SK-N-SH (cell line): ENCODE measurements around the gene NECTIN1. TPM values are rescaled to one million over a fixed set of nuclear protein-coding genes. Genes with fewer than 3 reads are reported as not detected.
A peak's percentile ranks its signal among the peaks of the same experiment; 100 is the strongest.

ENCODE experiments used
- CTCF ChIA-PET: fragments of 300-600, 350-600 bp; formaldehyde crosslinking; extraction: SDS; loops from one replicate; lab custom pipeline; 2021; lab: Yijun Ruan, JAX
- POLR2A ChIA-PET: fragments of 350-600 bp; sonication (Branson Sonifier 250); formaldehyde crosslinking; extraction: SDS; loops from one replicate; lab custom pipeline; 2020; ENCODE audit warnings: antibody characterized with exemption, inconsistent platforms; lab: Yijun Ruan, JAX
- DNase-seq: peaks from one replicate; pipeline ENCODE4 v3.0.0; 2012
- H2AFZ ChIP-seq: fragments of 200-600 bp; sonication (generic); 2 replicates; pipeline ENCODE4 v1.8.1; 2016; ENCODE audit warnings: antibody characterized with exemption, mild to moderate bottlenecking, low read depth
- H3F3A ChIP-seq: fragments of 200-600 bp; sonication (generic); replicated peaks from 2 replicates; pipeline ENCODE3; 2016; ENCODE audit warnings: antibody characterized with exemption, mild to moderate bottlenecking; ENCODE audit not compliant: insufficient read depth
- H3K27ac ChIP-seq, 2 experiments: fragments of 200-500 bp in 1 of 2; fragments of 200-600 bp in 1 of 2; sonication (Bioruptor generic) in 1 of 2; sonication (generic), shearing (Covaris generic) in 1 of 2; 2 replicates each; pipeline versions ENCODE4 v1.5.1 to v1.6.1; 2014 to 2016; ENCODE audit warnings: low read depth in 2 of 2, inconsistent platforms in 1 of 2, low read length in 1 of 2, mild to moderate bottlenecking in 1 of 2, mixed read lengths in 1 of 2
- H3K27me3 ChIP-seq: fragments of 200-600 bp; sonication (generic), shearing (Covaris generic); 2 replicates; pipeline ENCODE4 v1.6.1; 2016; ENCODE audit warnings: mixed run types; ENCODE audit not compliant: insufficient read depth
- H3K36me3 ChIP-seq, 2 experiments: fragments of 200-500 bp in 1 of 2; fragments of 200-600 bp in 1 of 2; sonication (Bioruptor generic) in 1 of 2; sonication (generic) in 1 of 2; replicated peaks in 1 of 2; 2 replicates each; pipeline versions ENCODE3 to v1.5.1; 2014 to 2016; ENCODE audit warnings: low read length in 1 of 2, mild to moderate bottlenecking in 1 of 2; ENCODE audit not compliant: insufficient read depth in 2 of 2, control insufficient read depth in 1 of 2
- H3K4me1 ChIP-seq, 2 experiments: fragments of 200-500 bp in 1 of 2; fragments of 200-600 bp in 1 of 2; sonication (Bioruptor generic) in 1 of 2; sonication (generic), shearing (Covaris generic) in 1 of 2; 2 replicates each; pipeline versions ENCODE4 v1.5.1 to v1.6.1; 2014 to 2016; ENCODE audit warnings: low read depth in 1 of 2, low read length in 1 of 2, mixed run types in 1 of 2; ENCODE audit not compliant: insufficient read depth in 2 of 2, control insufficient read depth in 1 of 2
- H3K4me2 ChIP-seq: fragments of 200-600 bp; sonication (generic), shearing (Covaris generic); 2 replicates; pipeline ENCODE4 v1.6.1; 2017; ENCODE audit warnings: mixed run types
- H3K4me3 ChIP-seq, 2 experiments: fragments of 200-500 bp in 1 of 2; fragments of 200-600 bp in 1 of 2; sonication (Bioruptor generic) in 1 of 2; sonication (generic), shearing (Covaris generic) in 1 of 2; 2 replicates each; pipeline versions ENCODE4 v1.5.1 to v1.8.1; 2014 to 2016; ENCODE audit warnings: low read depth in 2 of 2, inconsistent platforms in 1 of 2, low read length in 1 of 2, mild to moderate bottlenecking in 1 of 2, mixed read lengths in 1 of 2, moderate library complexity in 1 of 2
- H3K79me2 ChIP-seq: fragments of 200-600 bp; sonication (generic); 2 replicates; pipeline ENCODE4 v1.8.1; 2017; ENCODE audit warnings: mild to moderate bottlenecking; ENCODE audit not compliant: insufficient read depth
- H3K9ac ChIP-seq: fragments of 200-600 bp; sonication (generic); 2 replicates; pipeline ENCODE4 v1.6.1; 2017; ENCODE audit warnings: mixed run types
- H3K9me2 ChIP-seq: fragments of 200-600 bp; sonication (generic); 2 replicates; pipeline ENCODE4 v1.6.1; 2017; ENCODE audit warnings: mixed run types
- H3K9me3 ChIP-seq: fragments of 200-600 bp; sonication (generic); 2 replicates; pipeline ENCODE4 v1.6.1; 2017; ENCODE audit warnings: mixed run types, mild to moderate bottlenecking, moderate library complexity
- H4K20me1 ChIP-seq: fragments of 200-600 bp; sonication (generic); 2 replicates; pipeline ENCODE4 v1.6.1; 2017; ENCODE audit warnings: mild to moderate bottlenecking, mixed run types; ENCODE audit not compliant: insufficient read depth
- CHD2 ChIP-seq: fragments of 150-350 bp; IDR thresholded peaks from 2 replicates; pipeline ENCODE4 v1.6.1; 2018; ENCODE audit warnings: low read length; ENCODE audit not compliant: partially characterized antibody
- EP300 ChIP-seq, 2 experiments: IDR thresholded peaks; 2 replicates each; pipeline versions ENCODE4 v1.4.0 to v1.6.1; 2012; ENCODE audit warnings: borderline replicate concordance in 1 of 2, low read depth in 1 of 2, low read length in 1 of 2
- EZH2phosphoT487 ChIP-seq: fragments of 200-600 bp; sonication (generic); IDR thresholded peaks from 2 replicates; pipeline ENCODE4 v1.6.1; 2017; ENCODE audit warnings: low read depth, mixed run types, mild to moderate bottlenecking, antibody characterized with exemption, moderate library complexity, borderline replicate concordance
- FOSL2 ChIP-seq: IDR thresholded peaks from 2 replicates; pipeline ENCODE4 v1.4.0; 2012; ENCODE audit warnings: low read depth, mild to moderate bottlenecking, moderate library complexity, borderline replicate concordance
- FOXM1 ChIP-seq: IDR thresholded peaks from 2 replicates; pipeline ENCODE4 v1.4.0; 2012; ENCODE audit warnings: low read depth, mild to moderate bottlenecking
- GATA2 ChIP-seq: sonication (generic); formaldehyde crosslinking; IDR thresholded peaks from 2 replicates; pipeline ENCODE4 v1.5.0; 2020; ENCODE audit warnings: mild to moderate bottlenecking, missing genetic modification reagents
- JUND ChIP-seq: IDR thresholded peaks from 2 replicates; pipeline ENCODE4 v1.4.0; 2012
- NRF1 ChIP-seq: IDR thresholded peaks from 2 replicates; pipeline ENCODE4 v1.6.1; 2012; ENCODE audit warnings: low read depth, mild to moderate bottlenecking, low read length
- RAD21 ChIP-seq: IDR thresholded peaks from 2 replicates; pipeline ENCODE4 v1.6.1; 2012; ENCODE audit warnings: mild to moderate bottlenecking, low read length
- RCOR1 ChIP-seq: fragments of 150-350 bp; IDR thresholded peaks from 2 replicates; pipeline ENCODE4 v1.6.1; 2017; ENCODE audit warnings: antibody characterized with exemption, low read length
- RFX5 ChIP-seq: IDR thresholded peaks from 2 replicates; pipeline ENCODE4 v1.6.1; 2012; ENCODE audit warnings: mild to moderate bottlenecking, improper control_type of control experiment, low read length
- RXRA ChIP-seq: IDR thresholded peaks from 2 replicates; pipeline ENCODE4 v1.4.0; 2012; ENCODE audit warnings: low read depth, mild to moderate bottlenecking, borderline replicate concordance
- SIN3A ChIP-seq: IDR thresholded peaks from 2 replicates; pipeline ENCODE4 v1.6.1; 2012; ENCODE audit warnings: low read depth, mild to moderate bottlenecking, low read length, moderate library complexity, borderline replicate concordance
- TCF12 ChIP-seq: IDR thresholded peaks from 2 replicates; pipeline ENCODE4 v1.4.0; 2012
- YY1 ChIP-seq: IDR thresholded peaks from 2 replicates; pipeline ENCODE4 v1.4.0; 2012; ENCODE audit warnings: low read depth, mild to moderate bottlenecking
- WGBS: methylation state at CpG from one replicate; pipeline ENCODE4 v1.1.6; 2017; ENCODE audit warnings: low lambda C conversion rate; 5-methylcytosine and 5-hydroxymethylcytosine counted together
- polyA plus RNA-seq, 3 experiments: library from polyadenylated mRNA; depleted of rRNA; stranded (reverse); fragments of >200 nt; gene quantifications; 2 replicates each; pipeline ENCODE4 v1.2.3, GENCODE V29; 2012
- TF ChIP-seq, protein P1 (sequence below): fragments of 200-600 bp; sonication (generic); IDR thresholded peaks from 2 replicates; pipeline ENCODE4 v1.6.1; 2017; ENCODE audit warnings: antibody characterized with exemption, mild to moderate bottlenecking, moderate library complexity
- TF ChIP-seq, protein P2 (sequence below): IDR thresholded peaks from 2 replicates; pipeline ENCODE4 v1.4.0; 2012; ENCODE audit warnings: low read depth, borderline replicate concordance
- TF ChIP-seq, protein P3 (sequence below): fragments of 150-350 bp; IDR thresholded peaks from 2 replicates; pipeline ENCODE4 v1.6.1; 2017; ENCODE audit warnings: antibody characterized with exemption, low read length, low read depth, borderline replicate concordance
- TF ChIP-seq, protein P4 (sequence below): IDR thresholded peaks from 2 replicates; pipeline ENCODE4 v1.4.0; 2012; ENCODE audit warnings: low read depth

NECTIN1 gene
- polyA plus RNA-seq, 1 of the 3 experiments (the other 2 are of a cell fraction): 9.1 TPM

DNA sequence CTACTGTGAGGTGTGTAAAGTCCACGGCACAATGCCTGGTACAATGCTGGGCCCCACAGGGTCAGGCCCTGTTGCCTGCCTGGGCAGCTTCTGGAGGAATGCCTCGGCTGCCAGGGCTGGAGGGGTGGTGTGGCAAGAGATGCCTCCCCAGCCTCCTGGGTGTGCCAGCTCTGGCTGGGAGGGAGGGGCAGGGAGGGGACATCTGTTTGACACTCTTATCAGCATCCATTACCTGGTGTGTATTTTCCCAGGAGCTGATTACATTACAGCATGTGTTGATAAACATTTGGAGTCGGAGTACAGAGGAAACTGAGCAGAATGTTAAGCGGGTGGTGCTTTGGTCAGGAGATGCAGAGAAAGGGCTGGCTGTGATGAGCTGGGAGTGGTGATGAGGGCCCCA lies 11.0 kb upstream of the NECTIN1 start (continued):
- TF ChIP-seq CHD2 (peak; percentile 44), GATA2 (CRISPR knock-in tag) (peak; percentile 92)
- TF ChIP-seq, protein P1, sequence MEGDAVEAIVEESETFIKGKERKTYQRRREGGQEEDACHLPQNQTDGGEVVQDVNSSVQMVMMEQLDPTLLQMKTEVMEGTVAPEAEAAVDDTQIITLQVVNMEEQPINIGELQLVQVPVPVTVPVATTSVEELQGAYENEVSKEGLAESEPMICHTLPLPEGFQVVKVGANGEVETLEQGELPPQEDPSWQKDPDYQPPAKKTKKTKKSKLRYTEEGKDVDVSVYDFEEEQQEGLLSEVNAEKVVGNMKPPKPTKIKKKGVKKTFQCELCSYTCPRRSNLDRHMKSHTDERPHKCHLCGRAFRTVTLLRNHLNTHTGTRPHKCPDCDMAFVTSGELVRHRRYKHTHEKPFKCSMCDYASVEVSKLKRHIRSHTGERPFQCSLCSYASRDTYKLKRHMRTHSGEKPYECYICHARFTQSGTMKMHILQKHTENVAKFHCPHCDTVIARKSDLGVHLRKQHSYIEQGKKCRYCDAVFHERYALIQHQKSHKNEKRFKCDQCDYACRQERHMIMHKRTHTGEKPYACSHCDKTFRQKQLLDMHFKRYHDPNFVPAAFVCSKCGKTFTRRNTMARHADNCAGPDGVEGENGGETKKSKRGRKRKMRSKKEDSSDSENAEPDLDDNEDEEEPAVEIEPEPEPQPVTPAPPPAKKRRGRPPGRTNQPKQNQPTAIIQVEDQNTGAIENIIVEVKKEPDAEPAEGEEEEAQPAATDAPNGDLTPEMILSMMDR: no peak
- TF ChIP-seq, protein P2, sequence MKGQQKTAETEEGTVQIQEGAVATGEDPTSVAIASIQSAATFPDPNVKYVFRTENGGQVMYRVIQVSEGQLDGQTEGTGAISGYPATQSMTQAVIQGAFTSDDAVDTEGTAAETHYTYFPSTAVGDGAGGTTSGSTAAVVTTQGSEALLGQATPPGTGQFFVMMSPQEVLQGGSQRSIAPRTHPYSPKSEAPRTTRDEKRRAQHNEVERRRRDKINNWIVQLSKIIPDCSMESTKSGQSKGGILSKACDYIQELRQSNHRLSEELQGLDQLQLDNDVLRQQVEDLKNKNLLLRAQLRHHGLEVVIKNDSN: no peak

DNA sequence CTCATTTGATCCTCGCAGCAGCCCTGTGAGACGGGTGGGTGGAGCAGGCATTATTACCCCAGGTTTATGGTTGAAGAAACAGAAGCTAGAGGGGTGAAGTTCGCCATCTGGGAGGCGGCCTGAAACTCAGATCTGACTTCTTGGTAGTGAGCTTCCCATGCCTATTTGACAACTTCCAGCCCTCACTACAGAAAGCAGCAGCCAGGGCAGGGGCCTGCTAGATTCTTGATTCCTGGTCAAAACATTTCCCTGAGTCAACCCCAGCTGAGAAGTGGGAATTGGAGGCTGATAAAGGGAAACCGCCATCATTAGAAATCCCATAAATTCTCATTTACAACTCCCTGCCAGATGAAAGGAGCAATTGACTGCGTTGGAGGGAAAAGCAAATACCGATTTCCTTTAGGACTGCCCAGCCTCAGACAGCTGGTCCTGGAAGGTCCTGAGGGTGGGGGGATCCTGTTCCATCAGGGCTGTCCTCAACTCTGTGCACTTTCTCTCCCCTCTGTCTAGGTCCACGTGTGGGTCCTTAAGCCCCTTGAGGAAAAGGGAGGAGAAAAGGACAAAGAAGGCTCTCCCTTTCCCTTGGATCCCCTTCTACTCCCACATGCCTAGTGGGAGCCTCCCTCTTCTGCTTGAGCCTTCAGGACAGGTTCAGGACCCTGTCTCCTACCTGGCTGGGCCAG lies 10.2 kb upstream of the NECTIN1 start:
- Histone ChIP-seq H3F3A (no peaks in the 10 kb centered on the region), H4K20me1 (no peaks in the 10 kb centered on the region), H3K4me3 (no peak overlapping the region), H3K27ac (peak overlapping the region in 1 of 2 experiments; percentile 60; a peak in 2 of 4 replicates), H3K27me3 (no peaks in the 10 kb centered on the region), H3K9me2 (no peaks in the 10 kb centered on the region), H2AFZ (no peak overlapping the region), H3K4me1 (peaks cover 0 to 44% of the 10 kb centered on the region in 2 experiments; a peak in 2 of 4 replicates), H3K4me2 (no peak overlapping the region), H3K79me2 (no peaks in the 10 kb centered on the region), H3K36me3 (no peaks in the 10 kb centered on the region), H3K9ac (no peak overlapping the region), H3K9me3 (no peaks in the 10 kb centered on the region)
- ChIA-PET POLR2A (interaction anchor here (0.8 to 2.1 kb wide), 8 partner anchors 8 to 168 kb away, joined by 3 to 8 read pairs (median 4); partner anchors contain the start of gene NECTIN1), CTCF (interaction anchor here (0.7 to 2.7 kb wide), 11 partner anchors 9 to 369 kb away, joined by 3 to 20 read pairs (median 4); partner anchors contain the start of gene NECTIN1)
- WGBS: 61% methylated on average over 8 of the region's 8 CpGs
- DNase-seq: no peak
- no peak for TF ChIP-seq FOXM1
- no peak for TF ChIP-seq JUND
- TF ChIP-seq RAD21: no peak
- TF ChIP-seq FOSL2: no peak
- TF ChIP-seq YY1: no peak
- TF ChIP-seq EP300 (IDR thresholded peaks at IDR 0.05; ENCODE audit: borderline replicate concordance in 1 of 2, low read depth in 1 of 2, low read length in 1 of 2): no peak
- no peak for TF ChIP-seq RFX5
- TF ChIP-seq, protein P3, sequence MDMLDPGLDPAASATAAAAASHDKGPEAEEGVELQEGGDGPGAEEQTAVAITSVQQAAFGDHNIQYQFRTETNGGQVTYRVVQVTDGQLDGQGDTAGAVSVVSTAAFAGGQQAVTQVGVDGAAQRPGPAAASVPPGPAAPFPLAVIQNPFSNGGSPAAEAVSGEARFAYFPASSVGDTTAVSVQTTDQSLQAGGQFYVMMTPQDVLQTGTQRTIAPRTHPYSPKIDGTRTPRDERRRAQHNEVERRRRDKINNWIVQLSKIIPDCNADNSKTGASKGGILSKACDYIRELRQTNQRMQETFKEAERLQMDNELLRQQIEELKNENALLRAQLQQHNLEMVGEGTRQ: no peak
- no peak for TF ChIP-seq GATA2 (CRISPR knock-in tag)
- no peak for TF ChIP-seq RXRA
- TF ChIP-seq TCF12: no peak
- no peak for TF ChIP-seq CHD2
- TF ChIP-seq SIN3A: no peak
- TF ChIP-seq EZH2phosphoT487: no peak
- TF ChIP-seq NRF1: no peak
- TF ChIP-seq, protein P4, sequence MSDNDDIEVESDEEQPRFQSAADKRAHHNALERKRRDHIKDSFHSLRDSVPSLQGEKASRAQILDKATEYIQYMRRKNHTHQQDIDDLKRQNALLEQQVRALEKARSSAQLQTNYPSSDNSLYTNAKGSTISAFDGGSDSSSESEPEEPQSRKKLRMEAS: no peak
- no peak for TF ChIP-seq RCOR1
- TF ChIP-seq, protein P1: no peak
